ENCODE measurements around the gene RGS19.
"Not testable (repeated sequence)": the region's sequence is repeated elsewhere in the genome, so short reads cannot be mapped to it uniquely, and the experiment has no call there.

Gene RGS19

DNA sequence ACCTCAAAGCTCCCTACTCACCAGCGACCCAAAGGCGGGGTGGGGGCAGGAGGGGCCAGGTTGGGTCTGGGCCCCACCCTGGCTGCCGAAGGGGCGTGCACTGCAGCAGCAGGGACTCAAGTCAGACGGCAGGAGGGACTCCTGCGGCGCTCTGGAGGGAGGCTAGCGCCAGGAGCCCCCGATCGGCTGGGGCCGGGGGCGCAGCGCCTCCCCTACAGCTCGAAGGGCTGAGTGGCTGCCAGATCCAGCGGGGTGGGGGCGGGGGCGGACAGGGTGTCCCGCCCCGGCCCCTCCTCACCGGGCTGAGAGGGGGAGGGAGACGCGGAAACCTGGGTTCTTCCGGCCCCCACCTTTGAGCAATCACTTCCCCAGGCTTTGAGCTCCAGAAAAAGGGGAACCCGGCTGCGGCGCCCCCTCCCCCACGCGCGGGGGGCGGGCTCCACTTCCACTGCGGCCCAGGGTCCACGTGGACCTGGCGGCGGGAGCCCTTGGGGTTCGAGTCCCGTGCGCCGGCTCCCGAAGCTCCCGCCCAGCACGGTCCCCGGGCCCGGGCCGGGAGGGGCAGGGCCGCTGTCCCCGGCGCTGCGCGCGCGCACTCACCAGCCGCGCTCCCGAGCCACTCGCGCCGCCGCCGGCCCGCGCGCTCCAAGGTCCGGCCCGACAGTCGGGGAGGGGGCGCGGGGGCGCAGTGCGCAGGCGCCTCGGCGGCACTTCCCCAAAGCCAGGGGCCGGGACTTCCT, at the start of gene RGS19:
RGS19 (minus strand) TSS at position 246 of the 740 bp plus-strand sequence. CDS start 2,632 bp downstream, outside the sequence.
- DNase-seq: peak; percentile 88

DNA sequence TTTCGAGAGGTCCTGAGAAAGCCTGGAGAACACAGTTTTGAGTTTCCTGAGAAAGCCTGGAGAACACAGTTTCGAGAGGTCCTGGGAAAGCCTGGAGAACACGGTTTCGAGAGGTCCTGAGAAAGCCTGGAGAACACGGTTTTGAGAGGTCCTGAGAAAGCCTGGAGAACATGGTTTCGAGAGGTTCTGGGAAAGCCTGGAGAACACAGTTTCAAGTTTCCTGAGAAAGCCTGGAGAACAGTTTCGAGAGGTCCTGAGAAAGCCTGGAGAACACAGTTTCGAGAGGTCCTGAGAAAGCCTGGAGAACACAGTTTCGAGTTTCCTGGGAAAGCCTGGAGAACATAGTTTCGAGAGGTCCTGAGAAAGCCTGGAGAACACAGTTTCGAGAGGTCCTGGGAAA, 44.2 kb upstream of the RGS19 start:
- DNase-seq: not testable (repeated sequence)

DNA sequence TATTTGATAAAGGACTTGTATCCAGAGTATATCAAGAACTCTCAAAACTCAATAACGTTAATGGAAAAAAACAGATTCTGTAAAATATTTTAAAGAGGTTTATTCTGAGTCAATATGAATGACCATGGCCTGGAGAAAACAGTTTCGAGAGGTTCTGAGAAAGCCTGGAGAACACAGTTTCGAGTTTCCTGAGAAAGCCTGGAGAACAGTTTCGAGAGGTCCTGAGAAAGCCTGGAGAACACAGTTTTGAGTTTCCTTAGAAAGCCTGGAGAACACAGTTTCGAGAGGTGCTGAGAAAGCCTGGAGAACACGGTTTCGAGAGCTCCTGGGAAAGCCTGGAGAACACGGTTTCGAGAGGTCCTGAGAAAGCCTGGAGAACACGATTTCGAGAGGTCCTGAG, 43.6 kb upstream of the RGS19 start:
- DNase-seq: not testable (repeated sequence)

DNA sequence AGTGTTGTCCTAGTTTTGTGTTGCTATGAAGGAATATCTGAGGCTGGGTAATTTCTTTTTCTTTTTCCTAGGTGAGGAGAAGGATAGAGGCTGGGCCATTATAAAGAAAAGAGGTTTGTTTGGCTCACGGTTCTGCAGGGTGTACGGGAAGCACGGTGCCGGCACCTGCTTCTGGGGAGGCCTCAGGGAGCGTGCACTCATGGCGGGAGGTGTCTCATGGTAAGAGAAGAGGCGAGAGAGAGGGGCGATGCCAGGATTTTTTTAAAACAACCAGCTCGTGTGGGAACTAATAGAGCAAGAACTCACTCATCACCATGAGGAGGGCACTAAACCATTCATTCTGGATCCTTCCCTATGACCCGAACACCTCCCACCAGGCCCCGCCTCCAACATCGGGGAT, 42.3 kb upstream of the RGS19 start:
- no peak for DNase-seq

- no peak for DNase-seq
Measured at GRCh38 chr20:64119681-64120341, 40.5 kb upstream of the RGS19 start.

DNA sequence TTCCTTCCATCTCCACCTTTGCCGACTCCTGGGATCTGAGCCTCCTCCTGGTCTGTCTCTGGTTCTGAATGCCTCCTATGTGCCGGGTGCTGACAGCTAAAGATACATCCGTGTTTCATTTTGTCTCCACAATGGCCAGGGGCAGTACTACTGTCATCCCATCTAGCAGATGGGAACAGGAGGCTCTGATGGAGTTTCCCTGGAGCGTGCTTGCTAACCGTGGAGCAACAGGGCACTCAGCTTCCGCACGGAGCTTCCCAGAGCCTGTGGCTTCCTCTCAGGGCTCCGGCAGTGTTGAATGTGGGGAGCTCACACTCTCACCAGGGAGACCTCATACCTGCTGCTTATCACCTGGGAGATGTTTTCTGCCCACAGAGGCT, 40.0 kb upstream of the RGS19 start:
- DNase-seq: no peak

GRCh38 chr20:64117432-64117777, 38.1 kb upstream of the RGS19 start:
- not testable (repeated sequence) for DNase-seq

DNA sequence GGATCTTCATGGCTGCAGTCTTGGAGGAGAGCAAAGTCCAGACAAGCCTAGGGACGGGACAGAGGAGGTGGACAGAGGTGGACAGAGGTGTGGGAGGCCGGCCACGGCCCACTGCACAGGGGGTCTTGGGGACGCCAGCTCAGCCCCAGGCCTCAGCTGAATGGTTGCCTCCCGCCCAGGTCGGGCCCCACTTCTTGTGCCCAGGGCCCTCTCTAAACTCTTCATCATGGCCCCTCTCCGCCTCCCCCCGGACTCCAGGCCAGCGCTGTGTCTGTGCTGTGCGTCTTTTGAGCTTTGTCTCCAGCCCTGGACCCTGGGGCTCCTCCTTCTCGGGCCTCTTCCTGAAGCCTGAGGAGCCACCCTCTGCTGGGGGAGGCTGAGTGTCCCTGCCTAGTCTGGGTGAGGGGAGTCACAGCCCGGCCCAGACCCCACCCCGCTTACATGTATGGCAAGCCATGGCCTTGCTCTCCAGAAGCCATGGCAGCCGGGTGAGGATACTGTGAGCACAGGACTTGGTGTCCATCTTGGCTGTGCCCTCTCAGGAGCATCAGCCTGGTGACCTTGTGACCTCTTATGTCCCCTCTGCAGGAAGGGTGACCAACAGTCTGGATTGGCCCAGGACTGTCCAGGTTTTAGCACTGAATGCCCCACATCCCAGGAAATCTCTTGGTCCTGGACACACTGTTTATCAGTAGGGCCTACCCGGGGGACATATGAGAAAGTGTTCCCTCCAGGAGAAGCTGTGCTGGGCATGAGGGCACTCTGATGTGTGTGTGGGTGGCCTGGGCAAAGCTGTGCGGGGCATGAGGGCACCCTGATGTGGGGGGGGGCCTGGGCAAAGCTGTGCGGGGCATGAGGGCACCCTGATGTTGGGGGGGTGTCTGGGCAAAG, 37.5 kb upstream of the RGS19 start:
- no peak for DNase-seq

DNA sequence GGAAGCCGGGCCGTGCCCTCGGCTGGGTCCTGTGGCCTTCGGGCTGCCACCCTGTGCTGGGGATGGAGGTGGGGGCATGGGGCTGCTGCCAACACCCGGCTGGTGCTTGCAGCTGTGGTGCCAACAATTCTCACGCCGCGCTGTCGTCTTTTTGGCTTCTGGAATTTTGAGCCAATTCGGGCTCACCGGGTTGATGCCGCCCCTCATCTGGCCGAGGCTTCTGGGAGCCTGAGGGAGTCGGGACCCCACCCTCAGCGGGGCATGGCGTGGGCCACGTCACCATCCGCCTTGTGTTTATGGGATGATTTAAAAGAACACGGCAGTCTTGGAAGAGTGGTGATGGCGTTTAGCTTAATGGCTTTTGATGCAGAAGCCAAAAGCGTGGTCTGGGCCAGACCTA, 36.7 kb upstream of the RGS19 start:
- DNase-seq: no peak

DNA sequence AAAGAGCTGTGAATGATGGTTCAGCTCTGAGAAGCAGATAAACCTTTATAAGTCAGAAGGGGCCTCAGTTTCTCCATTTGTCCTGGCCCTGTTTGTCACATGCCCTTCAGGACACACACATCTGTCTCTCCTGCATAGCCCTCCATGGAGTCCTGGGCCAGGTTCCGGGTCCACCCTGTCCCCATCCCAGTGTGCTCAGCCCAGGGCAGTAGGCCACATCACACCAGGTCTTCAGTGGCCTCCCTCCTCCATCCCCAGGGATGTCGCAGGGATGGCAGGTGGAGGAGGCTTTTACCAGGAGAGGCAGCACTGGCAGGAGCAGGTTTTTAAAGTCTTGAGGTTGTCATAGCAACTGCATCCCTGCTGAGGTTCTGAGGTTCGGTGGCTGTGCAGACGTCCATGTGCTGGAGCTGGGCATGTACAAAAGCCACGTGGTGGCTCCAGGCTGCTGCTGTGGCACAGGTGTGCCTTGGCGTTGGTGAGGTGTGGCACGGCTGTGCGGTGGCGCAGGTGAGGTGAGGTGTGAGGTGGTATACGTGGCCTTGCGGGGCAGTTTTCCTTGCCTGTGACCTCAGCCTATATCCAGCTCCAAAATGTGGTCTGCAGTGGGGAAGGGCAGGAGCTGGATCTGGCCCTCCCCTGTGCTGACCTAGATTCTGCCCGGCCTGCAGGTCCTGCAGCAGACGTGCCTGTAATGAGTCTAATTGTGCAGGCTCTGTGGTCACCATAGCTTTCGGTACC, 36.0 kb upstream of the RGS19 start:
- no peak for DNase-seq

GRCh38 chr20:64114356-64114971, 35.1 kb upstream of the RGS19 start:
- no peak for DNase-seq

DNA sequence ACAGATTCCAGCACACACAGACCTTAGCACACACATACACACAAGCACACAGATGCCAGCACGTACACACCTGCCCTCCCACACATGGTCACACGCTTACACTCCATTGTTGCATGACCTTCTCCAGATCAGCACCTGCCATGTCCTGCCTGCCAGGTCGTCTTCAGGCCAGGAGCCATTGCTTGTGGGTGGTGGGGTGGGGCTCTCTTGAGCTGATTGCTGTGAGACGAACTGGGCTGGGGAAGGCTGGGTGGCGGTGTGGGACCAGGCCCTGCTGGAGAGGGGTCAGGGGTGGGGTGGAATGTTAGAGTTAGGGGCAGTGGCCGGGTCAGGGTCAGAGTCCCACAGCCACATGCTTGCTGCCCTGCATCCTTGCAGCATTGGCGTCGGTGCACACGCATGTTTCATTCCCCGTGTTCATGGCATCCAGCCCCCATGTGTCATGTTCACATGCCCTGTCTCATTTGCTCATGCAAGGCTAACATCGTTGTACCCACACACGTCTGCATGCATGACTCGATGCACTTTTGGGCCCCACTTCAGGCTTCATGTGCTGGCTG, 34.6 kb upstream of the RGS19 start:
- DNase-seq: no peak

- no peak for DNase-seq
Measured at GRCh38 chr20:64113444-64113775, 34.1 kb upstream of the RGS19 start.

GRCh38 chr20:64112691-64113443, 33.5 kb upstream of the RGS19 start:
- DNase-seq: no peak

DNA sequence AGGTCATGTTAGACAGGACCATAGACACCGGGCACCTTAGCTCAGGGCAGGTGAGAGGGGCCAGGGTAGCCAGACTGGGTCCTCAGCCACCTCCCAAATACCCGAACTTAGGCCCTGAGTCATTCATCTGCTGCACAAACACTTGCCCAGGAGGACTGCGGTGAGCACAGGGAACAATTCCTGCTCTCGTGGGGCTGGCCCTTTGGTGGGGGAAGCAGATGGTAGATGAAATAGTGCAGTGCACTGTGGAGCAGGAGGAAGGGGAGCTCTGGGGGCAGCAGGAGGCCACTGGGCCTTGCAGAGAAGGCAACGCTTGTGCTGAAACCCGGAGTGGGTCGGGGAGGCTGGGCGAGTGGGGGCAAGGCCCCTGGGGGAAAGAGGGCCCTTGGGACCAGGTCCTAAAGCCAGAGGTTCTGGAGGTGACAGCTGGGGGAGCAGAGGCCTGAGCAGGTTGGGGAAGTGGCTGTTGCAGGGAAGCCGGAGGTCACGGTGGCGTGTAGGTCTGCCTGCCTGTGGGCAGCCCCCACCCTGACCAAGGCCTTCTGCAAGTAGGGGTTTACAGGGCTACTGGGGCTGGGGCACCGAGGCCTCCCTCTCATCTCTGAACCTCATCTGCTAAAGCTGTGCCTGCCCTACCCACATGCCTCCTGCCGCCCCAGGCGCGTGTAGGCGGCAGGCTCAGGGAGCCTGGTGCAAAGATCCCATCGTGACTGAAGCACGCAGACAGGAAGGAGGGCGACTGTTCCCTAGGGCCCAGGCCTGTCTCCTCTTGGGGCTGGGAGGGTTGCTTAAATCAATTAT, 32.7 kb upstream of the RGS19 start:
- DNase-seq: no peak

DNA sequence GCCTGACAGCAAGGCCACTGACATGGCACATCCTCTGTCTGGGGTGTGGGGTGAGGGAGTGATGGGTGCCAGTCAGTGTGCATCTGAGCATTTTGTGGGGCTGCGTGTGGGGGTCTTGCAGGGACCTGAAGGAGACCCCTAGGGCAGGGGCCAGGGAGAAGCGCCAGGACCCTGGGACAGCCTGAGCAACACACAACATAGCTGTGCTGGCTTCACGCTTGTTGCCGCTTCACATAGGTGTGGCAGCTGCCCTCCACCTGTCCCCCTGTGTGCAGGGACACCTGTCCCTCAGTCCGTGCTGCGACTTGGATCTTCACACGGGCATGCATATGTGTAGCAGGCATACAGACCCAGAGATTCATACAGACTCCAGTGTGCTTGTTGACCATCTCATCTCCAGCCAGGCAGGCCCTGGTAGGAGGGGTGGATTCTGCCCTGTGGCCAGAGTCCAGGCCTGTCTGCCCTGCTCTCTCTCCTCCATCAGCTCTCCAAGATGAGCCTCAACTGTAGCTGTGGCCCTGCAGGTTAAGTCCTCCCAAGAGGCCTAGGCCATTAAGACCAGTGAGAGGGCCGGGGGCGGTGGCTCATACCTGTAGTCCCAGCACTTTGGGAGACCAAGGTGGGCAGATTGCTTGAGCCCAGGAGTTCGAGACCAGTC, 31.2 kb upstream of the RGS19 start:
- DNase-seq: no peak

GRCh38 chr20:64109831-64110391, 30.6 kb upstream of the RGS19 start:
- DNase-seq: no peak

- no peak for DNase-seq
Measured at GRCh38 chr20:64108731-64109681, 29.7 kb upstream of the RGS19 start.

Data from suppressor macrophage treated with lipopolysaccharide for 4 hours (primary cell).